Sigmoid colon (tissue), 4 donors: Measurements from ENCODE around the gene CDC25B.

Experiments
- EP300 ChIP-seq, 4 donors: sonication (generic); formaldehyde crosslinking; IDR thresholded peaks; one replicate each; pipeline ENCODE4 v1.6.1; 2017; ENCODE audit warnings: antibody characterized with exemption in 4 of 4
- POLR2A ChIP-seq, 2 donors: fragments of 450-650 bp; IDR thresholded peaks; one replicate each; pipeline ENCODE4 v1.6.1; 2016; ENCODE audit warnings: antibody characterized with exemption in 2 of 2, mild to moderate bottlenecking in 2 of 2, moderate library complexity in 2 of 2
- POLR2AphosphoS5 ChIP-seq, 4 donors: sonication (generic); formaldehyde crosslinking; IDR thresholded peaks; one replicate each; pipeline ENCODE4 v1.6.1; 2017; ENCODE audit warnings: antibody characterized with exemption in 4 of 4
- TF ChIP-seq, protein P1 (sequence below), 4 experiments: fragments of 450-650 bp in 3 of 4; fragments of 200-600 bp in 1 of 4; IDR thresholded peaks; one replicate each; pipeline ENCODE4 v1.5.1; 2016 to 2019; ENCODE audit warnings: antibody characterized with exemption in 4 of 4, mild to moderate bottlenecking in 3 of 4, moderate library complexity in 2 of 4

DNA sequence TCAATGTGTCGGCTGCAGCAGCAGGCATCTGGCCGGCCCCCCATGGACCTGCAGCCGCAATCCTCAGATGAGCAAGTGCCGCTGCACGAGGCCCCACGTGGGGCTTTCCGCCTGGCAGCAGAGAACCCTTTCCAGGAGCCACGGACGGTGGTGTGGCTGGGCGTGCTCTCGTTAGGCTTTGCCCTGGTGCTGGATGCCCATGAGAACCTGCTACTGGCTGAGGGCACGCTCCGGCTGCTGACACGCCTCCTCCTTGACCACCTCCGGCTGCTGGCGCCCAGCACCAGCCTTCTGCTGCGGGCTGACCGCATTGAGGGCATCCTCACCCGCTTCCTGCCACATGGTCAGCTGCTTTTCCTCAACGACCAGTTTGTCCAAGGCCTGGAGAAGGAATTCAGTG is 27.8 kb downstream of the CDC25B start:
- TF ChIP-seq, protein P1, sequence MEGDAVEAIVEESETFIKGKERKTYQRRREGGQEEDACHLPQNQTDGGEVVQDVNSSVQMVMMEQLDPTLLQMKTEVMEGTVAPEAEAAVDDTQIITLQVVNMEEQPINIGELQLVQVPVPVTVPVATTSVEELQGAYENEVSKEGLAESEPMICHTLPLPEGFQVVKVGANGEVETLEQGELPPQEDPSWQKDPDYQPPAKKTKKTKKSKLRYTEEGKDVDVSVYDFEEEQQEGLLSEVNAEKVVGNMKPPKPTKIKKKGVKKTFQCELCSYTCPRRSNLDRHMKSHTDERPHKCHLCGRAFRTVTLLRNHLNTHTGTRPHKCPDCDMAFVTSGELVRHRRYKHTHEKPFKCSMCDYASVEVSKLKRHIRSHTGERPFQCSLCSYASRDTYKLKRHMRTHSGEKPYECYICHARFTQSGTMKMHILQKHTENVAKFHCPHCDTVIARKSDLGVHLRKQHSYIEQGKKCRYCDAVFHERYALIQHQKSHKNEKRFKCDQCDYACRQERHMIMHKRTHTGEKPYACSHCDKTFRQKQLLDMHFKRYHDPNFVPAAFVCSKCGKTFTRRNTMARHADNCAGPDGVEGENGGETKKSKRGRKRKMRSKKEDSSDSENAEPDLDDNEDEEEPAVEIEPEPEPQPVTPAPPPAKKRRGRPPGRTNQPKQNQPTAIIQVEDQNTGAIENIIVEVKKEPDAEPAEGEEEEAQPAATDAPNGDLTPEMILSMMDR (IDR thresholded peaks at IDR 0.05): no peak
- TF ChIP-seq POLR2A (IDR thresholded peaks at IDR 0.05) (no peak), EP300 (IDR thresholded peaks at IDR 0.05) (no peak), POLR2AphosphoS5 (IDR thresholded peaks at IDR 0.05) (no peak)
